Activated T-cell treated with anti-CD3 and anti-CD28 coated beads for 48 hours (primary cell): Measurements from ENCODE around the gene EIF4A3.
"Not testable (repeated sequence)": the region's sequence is repeated elsewhere in the genome, so short reads cannot be mapped to it uniquely, and the experiment has no call there.

Experiments used
- DNase-seq: peaks from one replicate; pipeline ENCODE4 v3.0.0-alpha.2; 2020; ENCODE audit warnings: low read depth

Gene EIF4A3

DNA sequence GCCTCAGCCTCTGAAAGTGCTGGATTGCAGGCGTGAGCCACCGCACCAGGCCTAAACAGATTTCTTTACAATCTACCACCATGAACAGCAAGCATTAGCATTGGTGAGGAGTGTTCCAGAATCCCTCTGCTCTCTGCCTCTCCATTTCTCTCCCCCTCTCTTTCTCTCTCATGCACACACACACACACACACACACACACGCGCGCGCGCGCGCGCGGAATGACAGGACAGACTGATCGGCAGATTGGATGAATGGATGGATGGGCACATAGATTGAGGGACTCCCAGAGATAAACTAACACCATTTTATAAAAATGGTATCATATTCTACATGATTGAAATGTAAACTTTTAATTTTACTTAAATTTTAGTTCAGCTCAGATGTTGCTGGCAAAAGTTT, 26.2 kb upstream of the EIF4A3 start:
- no peak for DNase-seq

GRCh38 chr17:80171681-80172080, 24.8 kb upstream of the EIF4A3 start:
- no peak for DNase-seq

- DNase-seq, result no peak
Measured at GRCh38 chr17:80169784-80170500, 23.0 kb upstream of the EIF4A3 start, which contains the start of gene CARD14. Gene CARD14 (plus strand): TSS chr17:80170030. CDS start chr17:80181439, 11,409 bp downstream.

DNA sequence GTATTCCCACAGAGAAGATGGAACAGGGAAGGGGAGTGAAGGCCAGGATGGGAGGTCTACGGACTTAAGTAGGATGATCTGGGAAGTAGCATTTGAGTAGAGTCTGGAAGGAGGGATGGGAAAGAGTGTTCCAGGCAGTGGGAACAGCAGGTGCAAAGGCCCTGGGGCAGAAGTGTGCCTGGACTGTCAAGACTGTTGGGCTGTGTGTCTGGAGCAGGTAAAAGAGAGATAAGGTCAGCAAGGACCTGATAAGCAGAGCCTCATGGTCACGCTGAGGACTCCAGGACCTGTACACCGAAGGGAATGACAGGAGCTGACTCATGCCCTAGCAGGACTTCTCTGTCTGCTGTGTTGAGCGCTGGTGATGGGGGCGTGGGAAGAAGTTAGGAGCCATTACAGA, 22.2 kb upstream of the EIF4A3 start:
- no peak for DNase-seq

DNA sequence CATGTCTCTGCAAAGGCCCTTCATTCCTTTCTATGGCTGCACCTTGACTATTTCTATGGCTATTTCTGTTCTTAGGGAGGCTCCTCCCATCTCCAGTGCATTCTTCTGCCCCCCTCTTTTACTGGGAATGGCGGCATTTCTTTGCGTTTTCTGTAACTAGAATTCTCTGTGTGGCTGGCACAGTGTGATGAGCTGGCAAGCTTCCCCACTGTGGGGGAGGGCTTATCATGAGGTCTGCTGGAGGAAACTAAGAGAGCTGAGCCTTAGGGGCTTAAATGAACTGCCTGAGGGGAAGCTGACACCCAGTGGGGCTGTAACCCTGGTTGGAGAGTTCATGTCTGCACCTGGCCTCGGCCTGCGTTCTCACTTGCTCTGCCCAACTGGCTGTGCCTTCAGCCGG, 21.4 kb upstream of the EIF4A3 start:
- DNase-seq, result no peak

DNA sequence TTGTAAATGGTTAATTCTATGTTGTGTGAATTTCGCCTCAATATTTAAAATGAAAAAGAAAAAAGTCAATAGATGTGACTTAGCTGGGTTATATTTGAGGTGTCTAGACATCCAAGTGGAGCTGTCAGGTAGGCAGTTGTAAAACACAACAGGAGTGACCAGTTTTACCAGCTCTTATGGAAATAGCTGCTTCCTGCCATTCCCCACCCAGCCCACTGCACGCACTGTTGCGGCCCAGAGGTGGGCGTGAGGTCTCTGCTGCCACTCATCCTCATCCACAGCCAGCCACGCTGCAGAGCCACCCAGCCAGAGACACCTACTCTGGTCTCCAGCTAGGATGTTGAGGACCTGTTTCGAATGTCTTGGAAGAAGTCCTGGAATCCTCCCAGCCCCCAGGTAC, 19.5 kb upstream of the EIF4A3 start:
- no peak for DNase-seq

DNA sequence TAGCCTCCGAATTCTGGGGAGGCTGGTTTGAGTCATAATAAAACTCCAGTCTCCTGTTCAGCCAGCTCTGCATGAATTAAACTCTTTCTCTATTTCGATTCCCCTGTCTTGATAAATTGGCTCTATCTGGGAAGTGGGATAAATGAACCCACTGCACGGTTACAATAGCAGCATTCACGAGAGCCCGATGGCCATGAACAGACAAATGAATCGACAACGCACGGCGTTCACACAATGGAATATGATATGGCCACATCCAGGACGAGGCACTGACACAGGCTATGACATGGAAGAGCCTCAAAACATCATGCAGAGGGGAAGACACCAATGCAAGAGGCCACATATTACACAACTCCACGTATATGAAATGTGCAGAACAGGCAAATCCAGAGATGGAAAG, 17.3 kb upstream of the EIF4A3 start:
- DNase-seq, result no peak

GRCh38 chr17:80163336-80163735, 16.4 kb upstream of the EIF4A3 start:
- DNase-seq, result no peak

DNA sequence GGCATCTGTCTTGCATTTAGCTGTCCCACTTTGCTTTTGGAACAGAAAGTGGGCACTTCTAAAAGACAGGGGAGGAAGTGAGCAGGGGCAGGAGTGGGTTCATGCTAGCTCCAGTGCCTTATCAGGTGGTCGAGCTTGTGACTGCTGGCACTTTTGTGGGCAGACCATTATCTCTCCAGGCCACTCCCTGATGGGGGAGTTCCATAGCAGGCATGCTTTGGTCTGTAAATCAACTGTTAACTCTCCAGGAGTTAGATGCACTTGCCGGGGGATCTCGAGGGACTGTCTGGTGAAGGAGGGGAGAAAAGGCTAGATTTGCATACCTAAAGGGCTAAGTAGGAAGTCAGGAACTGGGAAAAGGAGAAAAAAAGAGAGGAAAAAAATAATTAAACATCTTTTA, 13.6 kb upstream of the EIF4A3 start:
- DNase-seq, result no peak

DNA sequence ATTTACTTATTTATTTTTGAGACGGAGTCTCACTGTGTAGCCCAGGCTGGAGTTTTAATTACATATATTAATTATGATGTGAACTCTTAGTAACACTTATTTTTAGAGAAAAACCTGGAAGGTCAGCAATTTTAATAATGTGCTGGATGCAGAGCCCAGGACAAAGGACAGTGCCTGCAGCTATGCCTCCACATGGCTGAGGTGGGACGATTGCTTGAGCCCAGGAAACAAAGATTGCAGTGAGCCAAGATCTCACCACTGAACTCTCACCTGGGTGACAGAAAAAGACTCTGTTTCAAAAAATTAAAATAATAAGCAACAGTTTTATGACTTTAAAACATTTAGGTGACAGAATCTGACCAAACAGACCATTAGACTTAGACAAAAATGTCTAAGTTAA, 11.9 kb upstream of the EIF4A3 start:
- no peak for DNase-seq

- not testable (repeated sequence) for DNase-seq
Measured at GRCh38 chr17:80155600-80155999, 8.7 kb upstream of the EIF4A3 start.

DNA sequence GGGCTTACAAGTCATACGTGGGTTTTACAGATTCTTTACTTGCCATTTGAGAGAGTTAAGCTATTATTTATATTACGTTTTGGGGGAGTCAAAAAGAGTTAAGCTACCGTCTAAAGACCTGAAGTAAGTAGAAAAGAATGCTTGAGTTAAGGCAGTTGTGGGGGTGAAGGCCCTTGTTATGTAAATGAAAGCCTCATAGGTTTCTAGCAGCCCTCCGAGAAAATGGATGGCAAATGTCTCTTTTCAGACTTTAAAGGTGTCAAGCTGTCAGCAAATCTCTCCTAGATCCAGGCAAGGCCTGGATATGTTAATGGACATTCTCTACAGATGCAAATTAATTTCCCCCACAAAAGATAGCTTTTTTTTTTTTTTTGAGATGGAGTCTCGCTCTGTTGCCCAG, 7.2 kb upstream of the EIF4A3 start:
- DNase-seq, result no peak

DNA sequence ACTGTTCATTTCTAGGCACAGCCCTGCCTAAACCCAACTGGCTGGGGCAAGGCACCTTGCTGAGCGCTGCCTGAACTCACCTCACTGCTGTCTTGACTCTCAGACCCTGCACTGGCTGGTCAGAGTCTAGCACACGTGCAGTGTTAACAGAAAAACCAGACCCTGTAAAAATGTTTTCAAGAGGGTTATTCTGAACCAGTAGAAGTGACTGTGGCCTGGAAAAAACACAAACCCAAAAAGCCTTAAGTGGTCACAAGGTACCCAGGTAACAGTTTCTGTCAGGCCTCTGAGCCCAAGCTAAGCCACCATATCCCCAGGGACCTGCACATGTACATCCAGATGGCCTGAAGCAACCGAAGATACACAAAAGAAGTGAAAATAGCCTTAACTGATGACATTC, 6.1 kb upstream of the EIF4A3 start:
- DNase-seq, result no peak

DNA sequence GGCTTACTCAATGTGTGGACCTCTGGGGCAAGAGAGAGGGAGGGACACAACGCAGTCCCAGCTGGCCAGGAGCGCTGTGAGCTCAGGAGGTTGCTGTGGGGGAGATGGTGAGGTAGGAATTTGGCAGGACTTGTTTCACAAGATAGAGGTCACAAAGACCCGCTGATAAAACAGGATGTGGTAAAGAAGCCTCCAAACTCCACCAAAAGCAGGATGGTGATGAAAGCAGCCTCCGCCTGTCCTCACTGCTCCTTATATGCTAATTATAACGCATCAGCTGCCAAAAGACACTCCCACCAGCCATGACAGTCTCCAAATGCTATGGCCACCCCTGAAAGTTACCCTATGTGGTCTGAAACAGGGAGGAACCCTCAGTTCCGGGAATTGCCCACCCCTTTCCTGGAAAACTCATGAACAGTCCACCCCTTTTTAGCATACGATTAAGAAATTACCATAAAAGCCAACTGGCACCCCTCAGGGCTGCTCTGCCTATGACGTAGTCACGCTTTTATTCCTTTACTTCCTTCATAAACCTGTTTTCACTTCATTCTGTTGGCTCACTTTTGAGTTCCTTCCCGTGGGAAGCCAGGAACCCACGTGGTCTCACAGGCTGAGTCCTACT, 5.3 kb upstream of the EIF4A3 start:
- DNase-seq, result no peak

DNA sequence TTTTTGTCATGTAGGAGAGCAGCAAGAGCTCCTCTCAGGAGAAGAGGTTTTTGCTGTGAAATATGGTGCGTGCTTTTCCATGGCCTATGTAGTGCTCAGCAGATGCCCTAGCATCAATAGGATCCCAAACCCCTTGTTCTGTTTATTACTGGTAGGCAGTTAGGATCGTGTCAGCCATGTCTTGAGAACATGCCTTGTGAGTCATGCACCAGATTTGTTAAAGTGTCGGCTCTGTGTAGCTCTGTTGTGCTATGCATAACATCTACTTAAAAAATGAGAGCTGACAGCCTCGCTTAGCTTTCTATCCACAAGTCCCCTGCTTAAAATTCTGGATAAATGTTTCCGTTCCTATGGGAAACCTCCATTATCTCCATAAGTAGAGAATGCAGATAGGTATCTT, 4.4 kb upstream of the EIF4A3 start:
- DNase-seq, result no peak

DNA sequence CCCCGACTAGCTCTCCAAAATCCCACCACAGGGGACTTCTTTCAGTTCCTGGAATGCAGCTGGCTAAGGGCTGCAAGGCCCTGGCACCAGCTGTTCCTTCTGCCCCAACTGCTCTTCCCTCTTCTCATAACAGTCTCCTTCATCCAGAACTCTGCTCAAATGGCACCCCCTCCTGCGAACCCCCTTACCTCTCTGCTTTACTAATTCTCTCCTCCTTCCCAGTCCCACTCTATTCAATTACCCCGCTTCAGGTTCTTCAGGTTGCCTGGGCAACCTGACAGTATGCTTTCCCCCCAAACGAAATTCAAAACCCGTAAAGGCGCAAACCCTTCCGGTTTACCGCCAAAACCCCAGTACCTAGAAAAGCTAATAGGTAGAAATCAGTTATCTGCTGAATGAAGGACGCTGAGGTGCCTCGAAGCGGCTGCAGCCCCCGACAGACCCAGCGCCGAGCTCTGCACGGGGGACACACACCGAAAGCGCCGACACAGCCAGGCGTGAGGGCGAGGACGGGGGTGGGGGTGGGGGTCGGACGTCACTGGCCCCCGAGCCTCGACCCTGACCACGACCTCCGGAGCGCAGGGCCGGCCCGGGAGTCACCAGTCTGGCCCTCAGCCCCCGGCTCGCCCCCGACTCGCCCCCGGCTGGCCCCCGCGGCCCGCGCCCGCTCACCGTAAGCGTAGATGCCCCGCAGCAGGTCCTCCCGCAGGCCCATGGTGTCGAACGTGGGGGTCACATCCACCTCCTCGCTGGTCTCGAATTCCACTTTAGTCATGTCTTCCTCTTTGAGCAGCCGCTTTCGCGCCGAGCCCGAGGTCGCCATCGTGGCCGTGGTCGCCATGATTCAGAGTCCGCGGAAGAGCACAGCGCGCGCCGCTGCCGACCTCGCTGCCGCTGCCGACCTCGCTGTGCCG, 550 bp downstream of the EIF4A3 start:
- no peak for DNase-seq

GRCh38 chr17:80145076-80146075, 1.6 kb downstream of the EIF4A3 start:
- DNase-seq, result no peak

- DNase-seq, result no peak
Measured at GRCh38 chr17:80142929-80143328, 4.0 kb downstream of the EIF4A3 start.

DNA sequence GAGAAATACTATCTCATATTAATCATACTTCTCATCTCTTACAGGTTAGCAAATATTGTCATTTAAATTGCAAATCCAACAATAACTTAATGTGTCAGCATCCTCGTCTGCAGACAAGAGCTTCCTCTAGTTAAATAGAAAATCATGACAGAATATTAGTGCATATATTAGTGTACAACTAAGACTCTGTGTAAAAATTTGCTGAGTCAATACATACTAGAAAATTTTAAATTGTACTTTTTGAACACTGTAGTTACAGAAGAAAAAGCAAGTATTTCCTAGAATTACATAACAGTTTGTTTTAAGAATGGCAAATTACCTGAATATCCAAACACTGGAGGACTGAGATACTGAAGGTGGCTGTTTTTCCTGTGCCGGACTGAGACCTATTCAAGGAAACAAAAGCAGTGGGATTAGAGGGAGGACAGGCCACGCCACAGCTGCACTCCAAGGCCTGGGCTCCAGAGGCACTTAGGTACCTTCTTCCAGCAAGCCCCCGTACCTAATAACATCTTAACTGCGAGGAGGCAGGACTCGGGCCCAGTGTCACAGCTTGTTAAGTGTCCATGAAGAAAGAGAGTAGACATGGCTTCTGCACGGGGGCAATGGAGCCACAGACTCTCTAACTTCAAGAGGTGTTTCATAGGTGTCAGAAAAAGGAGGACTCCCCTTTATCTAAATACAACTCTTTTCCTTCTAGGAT, 5.3 kb downstream of the EIF4A3 start:
- DNase-seq, result no peak

GRCh38 chr17:80138856-80139426, 8.0 kb downstream of the EIF4A3 start:
- DNase-seq, result no peak

DNA sequence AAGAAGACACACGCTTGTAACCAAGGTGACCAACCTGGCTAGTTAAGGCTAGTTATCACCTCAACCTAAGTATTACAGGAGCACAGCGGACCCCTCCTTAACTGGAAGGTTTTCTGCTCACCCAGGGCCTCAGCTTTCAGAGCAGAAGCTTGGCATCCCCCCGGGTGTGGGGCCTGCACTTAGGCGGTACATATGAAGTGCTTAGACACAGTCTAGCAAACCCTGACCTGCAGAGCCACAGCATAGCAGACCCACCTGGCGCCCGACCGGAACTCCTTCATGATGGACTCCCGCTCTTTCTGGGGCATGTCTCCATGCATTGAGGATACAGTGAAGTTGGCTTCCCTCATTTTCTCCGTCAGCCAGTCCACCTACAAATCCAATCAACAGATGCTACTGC, 9.8 kb downstream of the EIF4A3 start:
- no peak for DNase-seq
